Liver (tissue), 3 donors: Measurements from ENCODE around the gene RIOX2.

Experiments used
- ATF3 ChIP-seq: IDR thresholded peaks from 2 replicates; pipeline ENCODE4 v1.6.1; 2016; ENCODE audit warnings: antibody characterized with exemption
- JUND ChIP-seq, 2 donors: IDR thresholded peaks; 2 replicates each; pipeline ENCODE4 v1.6.1; 2016; ENCODE audit warnings: antibody characterized with exemption in 2 of 2
- RAD21 ChIP-seq, 2 donors: IDR thresholded peaks; 2 replicates each; pipeline ENCODE4 v1.6.1; 2016; ENCODE audit warnings: antibody characterized with exemption in 2 of 2, mild to moderate bottlenecking in 2 of 2
- RXRA ChIP-seq, 2 donors: IDR thresholded peaks; 2 replicates each; pipeline ENCODE4 v1.6.1; 2017 to 2018; ENCODE audit warnings: antibody characterized with exemption in 2 of 2, mild to moderate bottlenecking in 1 of 2
- SP1 ChIP-seq: IDR thresholded peaks from 2 replicates; pipeline ENCODE4 v1.6.1; 2018; ENCODE audit warnings: antibody characterized with exemption, mild to moderate bottlenecking
- TAF1 ChIP-seq: conservative IDR thresholded peaks from 2 replicates; pipeline ENCODE4 v1.6.1; 2016; ENCODE audit warnings: antibody characterized with exemption, mild to moderate bottlenecking
- ZBTB33 ChIP-seq: IDR thresholded peaks from 2 replicates; pipeline ENCODE4 v1.6.1; 2016; ENCODE audit warnings: antibody characterized with exemption
- TF ChIP-seq, protein P1 (sequence below): fragments of 150-350 bp; IDR thresholded peaks from 2 replicates; pipeline ENCODE4 v1.5.1; 2017; ENCODE audit warnings: improper control_type of control experiment, low read depth, low read length; ENCODE audit not compliant: missing input control
- TF ChIP-seq, protein P2 (sequence below): IDR thresholded peaks from 2 replicates; pipeline ENCODE4 v1.6.1; 2016; ENCODE audit warnings: antibody characterized with exemption, mild to moderate bottlenecking
- TF ChIP-seq, protein P3 (sequence below): IDR thresholded peaks from 2 replicates; pipeline ENCODE4 v1.6.1; 2016; ENCODE audit warnings: antibody characterized with exemption
- donor health status: healthy.
- donor health status: healthy.

DNA sequence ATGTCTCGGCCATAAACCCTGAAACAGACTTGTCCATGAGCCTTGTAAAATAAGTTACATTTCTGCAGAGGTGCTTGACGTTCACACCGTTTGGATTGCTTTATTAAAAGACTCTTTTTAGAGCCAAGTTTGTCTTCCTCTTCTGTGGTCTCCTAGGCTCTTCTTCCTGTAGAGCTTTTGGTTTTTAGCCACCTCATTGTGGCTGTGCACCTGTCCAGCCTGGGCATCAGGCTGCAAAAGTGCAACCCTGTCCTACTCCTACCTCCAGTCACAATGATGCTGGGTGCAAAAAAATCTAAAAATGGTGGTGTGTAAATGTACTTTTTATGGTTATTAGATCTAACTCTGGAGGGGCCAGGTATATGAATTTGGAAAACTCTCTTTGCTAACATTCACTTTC is 2.8 kb upstream of the RIOX2 start:
- TF ChIP-seq, protein P1, sequence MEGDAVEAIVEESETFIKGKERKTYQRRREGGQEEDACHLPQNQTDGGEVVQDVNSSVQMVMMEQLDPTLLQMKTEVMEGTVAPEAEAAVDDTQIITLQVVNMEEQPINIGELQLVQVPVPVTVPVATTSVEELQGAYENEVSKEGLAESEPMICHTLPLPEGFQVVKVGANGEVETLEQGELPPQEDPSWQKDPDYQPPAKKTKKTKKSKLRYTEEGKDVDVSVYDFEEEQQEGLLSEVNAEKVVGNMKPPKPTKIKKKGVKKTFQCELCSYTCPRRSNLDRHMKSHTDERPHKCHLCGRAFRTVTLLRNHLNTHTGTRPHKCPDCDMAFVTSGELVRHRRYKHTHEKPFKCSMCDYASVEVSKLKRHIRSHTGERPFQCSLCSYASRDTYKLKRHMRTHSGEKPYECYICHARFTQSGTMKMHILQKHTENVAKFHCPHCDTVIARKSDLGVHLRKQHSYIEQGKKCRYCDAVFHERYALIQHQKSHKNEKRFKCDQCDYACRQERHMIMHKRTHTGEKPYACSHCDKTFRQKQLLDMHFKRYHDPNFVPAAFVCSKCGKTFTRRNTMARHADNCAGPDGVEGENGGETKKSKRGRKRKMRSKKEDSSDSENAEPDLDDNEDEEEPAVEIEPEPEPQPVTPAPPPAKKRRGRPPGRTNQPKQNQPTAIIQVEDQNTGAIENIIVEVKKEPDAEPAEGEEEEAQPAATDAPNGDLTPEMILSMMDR, result no peak
- TF ChIP-seq ATF3 (no peak), ZBTB33 (no peak), SP1 (no peak), RAD21 (IDR thresholded peaks at IDR 0.05) (no peak), TAF1 (no peak), JUND (IDR thresholded peaks at IDR 0.05) (no peak), RXRA (IDR thresholded peaks at IDR 0.05) (no peak)
- TF ChIP-seq, protein P2, sequence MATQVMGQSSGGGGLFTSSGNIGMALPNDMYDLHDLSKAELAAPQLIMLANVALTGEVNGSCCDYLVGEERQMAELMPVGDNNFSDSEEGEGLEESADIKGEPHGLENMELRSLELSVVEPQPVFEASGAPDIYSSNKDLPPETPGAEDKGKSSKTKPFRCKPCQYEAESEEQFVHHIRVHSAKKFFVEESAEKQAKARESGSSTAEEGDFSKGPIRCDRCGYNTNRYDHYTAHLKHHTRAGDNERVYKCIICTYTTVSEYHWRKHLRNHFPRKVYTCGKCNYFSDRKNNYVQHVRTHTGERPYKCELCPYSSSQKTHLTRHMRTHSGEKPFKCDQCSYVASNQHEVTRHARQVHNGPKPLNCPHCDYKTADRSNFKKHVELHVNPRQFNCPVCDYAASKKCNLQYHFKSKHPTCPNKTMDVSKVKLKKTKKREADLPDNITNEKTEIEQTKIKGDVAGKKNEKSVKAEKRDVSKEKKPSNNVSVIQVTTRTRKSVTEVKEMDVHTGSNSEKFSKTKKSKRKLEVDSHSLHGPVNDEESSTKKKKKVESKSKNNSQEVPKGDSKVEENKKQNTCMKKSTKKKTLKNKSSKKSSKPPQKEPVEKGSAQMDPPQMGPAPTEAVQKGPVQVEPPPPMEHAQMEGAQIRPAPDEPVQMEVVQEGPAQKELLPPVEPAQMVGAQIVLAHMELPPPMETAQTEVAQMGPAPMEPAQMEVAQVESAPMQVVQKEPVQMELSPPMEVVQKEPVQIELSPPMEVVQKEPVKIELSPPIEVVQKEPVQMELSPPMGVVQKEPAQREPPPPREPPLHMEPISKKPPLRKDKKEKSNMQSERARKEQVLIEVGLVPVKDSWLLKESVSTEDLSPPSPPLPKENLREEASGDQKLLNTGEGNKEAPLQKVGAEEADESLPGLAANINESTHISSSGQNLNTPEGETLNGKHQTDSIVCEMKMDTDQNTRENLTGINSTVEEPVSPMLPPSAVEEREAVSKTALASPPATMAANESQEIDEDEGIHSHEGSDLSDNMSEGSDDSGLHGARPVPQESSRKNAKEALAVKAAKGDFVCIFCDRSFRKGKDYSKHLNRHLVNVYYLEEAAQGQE, result no peak
- TF ChIP-seq, protein P3, sequence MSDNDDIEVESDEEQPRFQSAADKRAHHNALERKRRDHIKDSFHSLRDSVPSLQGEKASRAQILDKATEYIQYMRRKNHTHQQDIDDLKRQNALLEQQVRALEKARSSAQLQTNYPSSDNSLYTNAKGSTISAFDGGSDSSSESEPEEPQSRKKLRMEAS, result no peak
